Measurements from ENCODE around the gene SLC25A14.

GRCh38 chrX:130415201-130415600, 75.5 kb downstream of the SLC25A14 start:
- no peak for TF ChIP-seq CTCF (IDR thresholded peaks at IDR 0.05; ENCODE audit: control extremely low read depth in 1 of 3, insufficient read depth in 1 of 3, low read depth in 1 of 3, low read length in 3 of 3)
- no peak for TF ChIP-seq SUZ12 (IDR thresholded peaks at IDR 0.05; ENCODE audit: low read length)
